ENCODE results near the gene PKIB.
"Not testable (repeated sequence)": the region's sequence is repeated elsewhere in the genome, so short reads cannot be mapped to it uniquely, and the experiment has no call there.

PKIB gene

DNA sequence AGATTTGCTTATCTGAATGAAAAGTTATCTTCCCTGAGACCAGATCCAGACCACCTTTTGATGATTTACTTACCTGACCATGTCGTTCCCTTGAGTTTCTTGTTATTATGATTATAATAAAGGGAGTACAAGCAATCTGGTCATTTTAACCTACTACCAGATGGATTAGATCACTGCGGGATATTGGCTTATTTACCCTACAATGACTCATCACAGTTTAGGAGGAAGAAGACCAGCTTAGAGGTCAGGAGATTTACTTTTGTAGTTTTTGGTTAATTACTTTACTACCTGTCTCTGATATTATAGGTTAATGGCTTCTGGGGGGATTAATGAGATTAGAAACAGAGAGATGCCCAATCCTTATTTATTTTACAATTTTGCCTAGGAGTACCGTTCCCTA lies 10.7 kb downstream of the PKIB start:
- H3K27me3 ChIP-seq (ENCODE audit: insufficient read depth, low read length), result no peaks in the 10 kb centered on the region
- no peaks in the 10 kb centered on the region for H3K36me3 ChIP-seq (ENCODE audit: insufficient read depth, low read length)
- H3K9ac ChIP-seq (ENCODE audit: low read depth, low read length), result no peak overlapping the region
- no peak overlapping the region for H3K4me3 ChIP-seq (ENCODE audit: low read length)
- H3K9me3 ChIP-seq (ENCODE audit: insufficient read depth, low read depth, low read length), result no peaks in the 10 kb centered on the region
- peaks cover 5% of the 10 kb centered on the region; the same call in 1 of the 2 replicates for H3K4me1 ChIP-seq (ENCODE audit: insufficient read depth, low read length)
- H3K27ac ChIP-seq (ENCODE audit: low read depth, low read length), result no peak overlapping the region
- no CpG with 5 or more reads among the region's 3 CpGs for WGBS

DNA sequence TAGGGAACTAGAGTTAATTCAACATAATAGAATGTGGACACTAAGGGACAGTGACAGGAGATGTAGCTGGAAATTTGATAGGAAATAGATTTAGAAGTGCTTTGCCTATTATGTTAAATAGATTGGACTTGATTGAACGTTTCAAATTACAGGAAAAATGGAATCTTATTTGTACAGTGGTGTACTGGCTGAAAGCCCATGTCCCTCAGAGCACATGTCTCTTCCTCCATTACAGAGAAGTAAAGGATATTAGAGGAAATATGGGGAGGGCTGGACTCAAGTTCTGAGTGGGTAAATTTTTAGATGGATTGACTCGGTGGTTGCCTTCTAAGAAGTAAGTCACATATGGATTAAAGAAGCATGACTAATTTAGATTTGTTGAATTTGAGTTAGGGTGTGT lies 11.4 kb downstream of the PKIB start:
- no peaks in the 10 kb centered on the region for H3K36me3 ChIP-seq (ENCODE audit: insufficient read depth, low read length)
- 87% methylated on average over 2 of the region's 2 CpGs for WGBS

GRCh38 chr6:122622479-122622878 lies 12.3 kb downstream of the PKIB start:
- Histone ChIP-seq H3K4me1 (ENCODE audit: insufficient read depth, low read length) (peaks cover 5% of the 10 kb centered on the region; the same call in 1 of the 2 replicates), H3K27ac (ENCODE audit: low read depth, low read length) (no peak overlapping the region), H3K27me3 (ENCODE audit: insufficient read depth, low read length) (no peaks in the 10 kb centered on the region), H3K4me3 (ENCODE audit: low read length) (no peak overlapping the region), H3K9me3 (ENCODE audit: insufficient read depth, low read depth, low read length) (no peaks in the 10 kb centered on the region), H3K9ac (ENCODE audit: low read depth, low read length) (no peak overlapping the region), H3K36me3 (ENCODE audit: insufficient read depth, low read length) (no peaks in the 10 kb centered on the region)
- 92% methylated on average over 4 of the region's 4 CpGs for WGBS

More for the DNA sequence above, 11.4 kb downstream of the PKIB start:
- no peaks in the 10 kb centered on the region for H3K9me3 ChIP-seq (ENCODE audit: insufficient read depth, low read depth, low read length)
- no peaks in the 10 kb centered on the region for H3K27me3 ChIP-seq (ENCODE audit: insufficient read depth, low read length)
- H3K4me1 ChIP-seq (ENCODE audit: insufficient read depth, low read length), result peaks cover 5% of the 10 kb centered on the region; the same call in 1 of the 2 replicates
- no peak overlapping the region for H3K27ac ChIP-seq (ENCODE audit: low read depth, low read length)
- no peak overlapping the region for H3K4me3 ChIP-seq (ENCODE audit: low read length)
- H3K9ac ChIP-seq (ENCODE audit: low read depth, low read length), result no peak overlapping the region

GRCh38 chr6:122623279-122623678 lies 13.1 kb downstream of the PKIB start:
- H3K27me3 ChIP-seq (ENCODE audit: insufficient read depth, low read length), result no peaks in the 10 kb centered on the region
- H3K27ac ChIP-seq (ENCODE audit: low read depth, low read length), result no peak overlapping the region
- H3K9me3 ChIP-seq (ENCODE audit: insufficient read depth, low read depth, low read length), result no peaks in the 10 kb centered on the region
- H3K36me3 ChIP-seq (ENCODE audit: insufficient read depth, low read length), result no peaks in the 10 kb centered on the region
- no peak overlapping the region for H3K9ac ChIP-seq (ENCODE audit: low read depth, low read length)
- H3K4me1 ChIP-seq (ENCODE audit: insufficient read depth, low read length), result peaks cover 5% of the 10 kb centered on the region; the same call in 1 of the 2 replicates
- H3K4me3 ChIP-seq (ENCODE audit: low read length), result no peak overlapping the region

DNA sequence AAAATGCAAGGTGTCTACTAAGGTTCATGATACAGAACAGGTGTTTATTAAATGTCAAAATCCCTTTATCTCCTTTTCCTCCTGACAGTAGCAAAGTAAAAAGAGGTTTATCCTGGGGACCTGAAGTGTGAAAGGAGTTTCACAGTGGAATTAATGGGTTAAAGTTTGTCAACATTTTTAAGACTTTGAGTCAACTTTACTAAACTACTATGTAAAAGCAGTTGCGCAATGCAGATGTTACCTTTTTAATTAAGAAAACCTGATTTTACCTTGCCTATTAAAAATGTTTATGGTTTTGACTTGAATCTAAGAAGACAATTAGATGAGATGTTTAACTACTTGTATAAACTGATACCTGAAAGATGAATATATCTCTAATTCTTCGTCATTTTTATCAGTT lies 14.6 kb downstream of the PKIB start:
- WGBS, result no CpG with 5 or more reads among the region's 2 CpGs
- H3K27ac ChIP-seq (ENCODE audit: low read depth, low read length), result no peak overlapping the region
- no peaks in the 10 kb centered on the region for H3K36me3 ChIP-seq (ENCODE audit: insufficient read depth, low read length)
- no peak overlapping the region for H3K9ac ChIP-seq (ENCODE audit: low read depth, low read length)
- H3K9me3 ChIP-seq (ENCODE audit: insufficient read depth, low read depth, low read length), result no peaks in the 10 kb centered on the region
- H3K4me3 ChIP-seq (ENCODE audit: low read length), result no peak overlapping the region
- no peaks in the 10 kb centered on the region for H3K27me3 ChIP-seq (ENCODE audit: insufficient read depth, low read length)
- peaks cover 5% of the 10 kb centered on the region; the same call in 1 of the 2 replicates for H3K4me1 ChIP-seq (ENCODE audit: insufficient read depth, low read length)

- Histone ChIP-seq H3K4me3 (ENCODE audit: low read length) (no peak overlapping the region), H3K4me1 (ENCODE audit: insufficient read depth, low read length) (no peaks in the 10 kb centered on the region), H3K9me3 (ENCODE audit: insufficient read depth, low read depth, low read length) (no peaks in the 10 kb centered on the region), H3K9ac (ENCODE audit: low read depth, low read length) (no peak overlapping the region), H3K27ac (ENCODE audit: low read depth, low read length) (no peak overlapping the region), H3K27me3 (ENCODE audit: insufficient read depth, low read length) (no peaks in the 10 kb centered on the region), H3K36me3 (ENCODE audit: insufficient read depth, low read length) (no peaks in the 10 kb centered on the region; the same call in 1 of the 2 replicates)
- 81% methylated on average over 1 of the region's 1 CpG for WGBS
These were observed 18.5 kb downstream of the PKIB start for GRCh38 chr6:122628714-122629113.

GRCh38 chr6:122631571-122632249 lies 21.5 kb downstream of the PKIB start:
- H3K4me3 ChIP-seq (ENCODE audit: low read length), result no peak overlapping the region
- H3K4me1 ChIP-seq (ENCODE audit: insufficient read depth, low read length), result no peaks in the 10 kb centered on the region
- no peak overlapping the region for H3K27ac ChIP-seq (ENCODE audit: low read depth, low read length)
- H3K36me3 ChIP-seq (ENCODE audit: insufficient read depth, low read length), result peaks cover 5% of the 10 kb centered on the region; the same call in 1 of the 2 replicates
- H3K9ac ChIP-seq (ENCODE audit: low read depth, low read length), result no peak overlapping the region
- H3K27me3 ChIP-seq (ENCODE audit: insufficient read depth, low read length), result no peaks in the 10 kb centered on the region
- whole genome bisulfite sequencing, result 86% methylated on average over 3 of the region's 3 CpGs
- H3K9me3 ChIP-seq (ENCODE audit: insufficient read depth, low read depth, low read length), result no peaks in the 10 kb centered on the region

GRCh38 chr6:122640366-122640765 lies 30.2 kb downstream of the PKIB start:
- H3K4me3 ChIP-seq (ENCODE audit: low read length), result no peak overlapping the region
- H3K27ac ChIP-seq (ENCODE audit: low read depth, low read length), result no peak overlapping the region
- H3K36me3 ChIP-seq (ENCODE audit: insufficient read depth, low read length), result 0 out of 2 replicates have a peak, but pooled peaks cover 7% of the 10 kb centered on the region
- WGBS, result 91% methylated on average over 5 of the region's 5 CpGs
- no peaks in the 10 kb centered on the region for H3K27me3 ChIP-seq (ENCODE audit: insufficient read depth, low read length)
- no peaks in the 10 kb centered on the region for H3K9me3 ChIP-seq (ENCODE audit: insufficient read depth, low read depth, low read length)
- no peak overlapping the region for H3K9ac ChIP-seq (ENCODE audit: low read depth, low read length)
- H3K4me1 ChIP-seq (ENCODE audit: insufficient read depth, low read length), result no peaks in the 10 kb centered on the region

DNA sequence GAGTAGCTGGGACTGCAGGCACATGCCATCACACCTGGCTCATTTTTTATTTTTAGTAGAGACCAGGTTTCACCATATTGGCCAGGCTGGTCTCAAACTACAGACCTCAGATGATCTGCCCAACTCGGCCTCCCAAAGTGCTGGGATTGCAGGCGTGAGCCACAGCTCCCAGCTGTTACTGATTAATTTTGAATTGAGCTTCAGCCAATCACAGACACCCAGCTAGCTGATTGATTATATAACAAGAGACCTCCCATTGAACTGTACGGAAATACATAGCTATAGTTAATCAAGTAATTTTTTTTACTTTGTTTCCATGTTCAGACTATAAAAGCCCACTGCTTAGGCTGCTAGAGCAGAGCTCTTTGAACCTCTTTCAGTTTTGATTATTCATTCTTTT lies 31.6 kb downstream of the PKIB start:
- Histone ChIP-seq H3K27ac (ENCODE audit: low read depth, low read length) (no peak overlapping the region), H3K4me1 (ENCODE audit: insufficient read depth, low read length) (no peaks in the 10 kb centered on the region), H3K27me3 (ENCODE audit: insufficient read depth, low read length) (no peaks in the 10 kb centered on the region), H3K36me3 (ENCODE audit: insufficient read depth, low read length) (0 out of 2 replicates have a peak, but pooled peaks cover 3% of the 10 kb centered on the region), H3K9me3 (ENCODE audit: insufficient read depth, low read depth, low read length) (no peaks in the 10 kb centered on the region), H3K4me3 (ENCODE audit: low read length) (no peak overlapping the region), H3K9ac (ENCODE audit: low read depth, low read length) (no peak overlapping the region)
- 95% methylated on average over 3 of the region's 3 CpGs for WGBS

DNA sequence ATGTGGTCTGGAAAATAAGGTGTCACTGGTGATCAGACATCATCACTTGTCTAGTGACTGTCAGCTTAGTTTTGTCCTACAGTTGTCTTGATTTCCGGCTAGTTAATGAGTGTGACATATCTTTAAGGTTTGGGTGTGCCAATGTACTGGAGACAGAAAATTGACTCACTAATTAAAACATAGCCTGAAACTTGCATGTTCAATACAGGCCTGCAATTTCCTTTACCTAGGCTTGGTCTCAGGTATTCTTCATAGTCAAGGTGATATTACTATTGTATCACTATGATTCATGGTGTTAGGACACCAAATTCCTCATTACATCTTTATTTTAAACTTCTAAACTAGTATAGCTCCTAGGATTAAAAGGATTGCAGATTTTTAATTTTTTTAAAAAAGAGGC lies 32.4 kb downstream of the PKIB start:
- H3K4me1 ChIP-seq (ENCODE audit: insufficient read depth, low read length); H3K9ac ChIP-seq (ENCODE audit: low read depth, low read length); H3K27me3 ChIP-seq (ENCODE audit: insufficient read depth, low read length); H3K27ac ChIP-seq (ENCODE audit: low read depth, low read length); H3K4me3 ChIP-seq (ENCODE audit: low read length); H3K36me3 ChIP-seq (ENCODE audit: insufficient read depth, low read length); H3K9me3 ChIP-seq (ENCODE audit: insufficient read depth, low read depth, low read length): not testable (repeated sequence)
- WGBS, result 100% methylated on average over 1 of the region's 1 CpG

DNA sequence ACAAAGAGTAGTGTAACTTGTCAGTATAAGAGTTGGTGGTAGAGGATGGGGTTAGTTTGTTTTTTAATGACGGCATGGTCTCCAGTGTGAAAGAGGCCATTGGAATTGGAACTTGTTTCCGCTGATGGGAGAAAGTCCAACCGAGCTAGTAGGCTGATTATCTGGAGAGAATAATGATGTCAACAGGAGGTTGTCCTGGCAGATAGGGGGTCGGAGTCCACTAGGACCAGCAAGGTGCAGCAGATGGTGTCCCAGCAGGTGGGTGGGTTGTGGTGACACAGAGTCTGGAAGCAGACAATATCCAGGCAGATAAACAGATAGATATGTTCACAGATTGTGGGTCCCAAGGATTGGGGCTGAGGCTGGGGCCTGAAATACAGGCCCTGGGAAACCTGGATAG lies 35.1 kb downstream of the PKIB start:
- H3K27ac ChIP-seq (ENCODE audit: low read depth, low read length), result no peak overlapping the region
- no peaks in the 10 kb centered on the region for H3K4me1 ChIP-seq (ENCODE audit: insufficient read depth, low read length)
- H3K27me3 ChIP-seq (ENCODE audit: insufficient read depth, low read length), result no peaks in the 10 kb centered on the region
- H3K9me3 ChIP-seq (ENCODE audit: insufficient read depth, low read depth, low read length), result no peaks in the 10 kb centered on the region
- 86% methylated on average over 4 of the region's 4 CpGs for WGBS
- no peak overlapping the region for H3K4me3 ChIP-seq (ENCODE audit: low read length)
- H3K36me3 ChIP-seq (ENCODE audit: insufficient read depth, low read length), result no peaks in the 10 kb centered on the region
- H3K9ac ChIP-seq (ENCODE audit: low read depth, low read length), result no peak overlapping the region

DNA sequence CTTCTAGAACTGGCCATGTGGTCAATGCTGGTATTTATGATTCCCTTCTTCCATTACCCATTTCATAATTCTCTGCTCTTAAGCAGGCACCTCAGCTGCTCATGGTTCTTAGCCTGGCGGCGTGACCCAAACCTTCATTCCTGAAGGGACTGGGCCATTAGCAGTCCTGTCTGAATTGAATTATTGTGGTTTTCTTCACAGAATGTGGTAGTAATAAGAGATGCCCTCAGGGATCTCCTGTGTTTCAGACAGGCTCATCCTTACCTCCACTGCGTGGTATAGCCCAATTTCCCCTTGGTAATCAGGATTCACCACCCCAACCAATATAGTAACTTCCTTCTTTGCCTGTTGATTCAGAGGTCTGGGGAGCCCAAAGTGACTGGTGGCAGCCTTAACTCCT lies 37.6 kb downstream of the PKIB start:
- no peaks in the 10 kb centered on the region for H3K4me1 ChIP-seq (ENCODE audit: insufficient read depth, low read length)
- H3K9ac ChIP-seq (ENCODE audit: low read depth, low read length), result no peak overlapping the region
- no peaks in the 10 kb centered on the region for H3K36me3 ChIP-seq (ENCODE audit: insufficient read depth, low read length)
- H3K27me3 ChIP-seq (ENCODE audit: insufficient read depth, low read length), result no peaks in the 10 kb centered on the region
- H3K27ac ChIP-seq (ENCODE audit: low read depth, low read length), result no peak overlapping the region
- H3K4me3 ChIP-seq (ENCODE audit: low read length), result no peak overlapping the region
- WGBS, result 68% methylated on average over 3 of the region's 3 CpGs
- no peaks in the 10 kb centered on the region for H3K9me3 ChIP-seq (ENCODE audit: insufficient read depth, low read depth, low read length)

Measured in HUES64 (cell line).